HG03342 (cell line): ENCODE measurements around the gene ABLIM3.

ENCODE experiments used
- ATAC-seq: cut with Tn5 transposase; IDR thresholded peaks from one replicate; pipeline ENCODE4 v1.9.1; 2021; ENCODE audit warnings: mild to moderate bottlenecking, moderate library complexity; ENCODE audit not compliant: unreplicated experiment

Gene ABLIM3

DNA sequence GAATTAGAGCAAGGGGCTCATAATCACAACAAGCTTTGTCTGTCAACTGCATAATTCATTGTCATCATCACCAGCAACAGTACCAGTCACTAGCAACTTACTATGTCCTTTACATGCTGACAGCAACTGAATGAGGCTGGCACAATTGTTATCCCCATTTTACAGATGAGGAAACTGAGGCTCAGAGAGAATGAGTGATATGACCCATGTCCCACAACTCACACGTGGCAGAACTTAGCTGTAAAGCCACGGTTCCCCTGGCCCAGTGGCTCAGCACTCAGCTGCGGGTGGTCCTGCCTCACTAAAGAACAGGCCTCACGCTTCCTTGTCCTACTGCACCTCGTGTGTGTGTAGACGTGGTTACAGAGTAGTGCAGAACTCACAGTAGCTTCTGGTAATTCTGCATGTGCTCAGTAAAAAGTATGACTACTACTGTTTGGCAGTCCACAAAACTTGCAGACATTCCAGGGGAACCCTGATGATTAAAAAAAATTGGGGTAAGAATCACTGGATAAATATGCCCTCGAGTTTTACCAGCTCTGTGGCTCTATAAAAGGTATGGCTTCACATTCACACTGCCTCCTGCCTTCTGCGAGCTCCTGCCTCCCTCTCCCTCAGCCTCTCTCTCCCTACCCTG is 160.6 kb downstream of the ABLIM3 start:
- ATAC-seq: no peak

DNA sequence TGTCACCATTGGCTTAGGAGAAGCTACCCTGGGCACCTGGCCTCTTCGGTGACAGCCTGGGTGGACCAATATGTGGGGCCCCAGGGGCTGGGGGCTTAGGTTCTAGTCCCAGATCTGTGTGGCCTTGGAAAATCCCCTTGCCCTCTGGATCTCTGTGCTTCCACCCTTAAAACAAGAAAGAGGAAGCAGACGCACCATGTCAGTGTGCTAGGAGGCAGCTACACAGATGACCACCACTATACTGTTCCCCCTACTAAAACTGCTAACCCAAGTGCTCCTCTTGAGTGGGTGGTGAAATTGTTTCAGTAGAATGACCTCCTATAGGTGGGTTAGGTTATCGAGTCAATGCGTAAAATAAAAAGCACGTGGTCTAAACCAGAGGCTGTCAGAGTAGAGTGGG is 161.3 kb downstream of the ABLIM3 start:
- ATAC-seq: no peak

DNA sequence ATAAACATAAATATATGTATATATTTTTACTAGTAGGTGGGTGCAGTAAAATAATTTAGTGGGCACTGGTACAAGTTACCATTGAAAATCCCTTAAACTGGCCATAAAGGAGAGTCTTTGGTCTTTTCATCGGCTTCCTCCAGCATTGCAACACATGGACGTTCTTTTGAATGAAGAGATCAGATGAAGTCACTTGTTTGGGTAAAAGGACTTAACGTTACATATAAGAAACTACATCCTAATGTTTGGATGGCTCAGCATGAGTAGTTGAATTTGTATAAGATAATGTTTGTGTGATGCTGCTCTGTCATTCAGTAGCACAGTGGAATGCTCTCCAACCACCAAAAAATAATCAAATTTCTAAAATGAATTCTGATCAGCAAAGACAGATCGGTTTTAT is 161.9 kb downstream of the ABLIM3 start:
- no peak for ATAC-seq

DNA sequence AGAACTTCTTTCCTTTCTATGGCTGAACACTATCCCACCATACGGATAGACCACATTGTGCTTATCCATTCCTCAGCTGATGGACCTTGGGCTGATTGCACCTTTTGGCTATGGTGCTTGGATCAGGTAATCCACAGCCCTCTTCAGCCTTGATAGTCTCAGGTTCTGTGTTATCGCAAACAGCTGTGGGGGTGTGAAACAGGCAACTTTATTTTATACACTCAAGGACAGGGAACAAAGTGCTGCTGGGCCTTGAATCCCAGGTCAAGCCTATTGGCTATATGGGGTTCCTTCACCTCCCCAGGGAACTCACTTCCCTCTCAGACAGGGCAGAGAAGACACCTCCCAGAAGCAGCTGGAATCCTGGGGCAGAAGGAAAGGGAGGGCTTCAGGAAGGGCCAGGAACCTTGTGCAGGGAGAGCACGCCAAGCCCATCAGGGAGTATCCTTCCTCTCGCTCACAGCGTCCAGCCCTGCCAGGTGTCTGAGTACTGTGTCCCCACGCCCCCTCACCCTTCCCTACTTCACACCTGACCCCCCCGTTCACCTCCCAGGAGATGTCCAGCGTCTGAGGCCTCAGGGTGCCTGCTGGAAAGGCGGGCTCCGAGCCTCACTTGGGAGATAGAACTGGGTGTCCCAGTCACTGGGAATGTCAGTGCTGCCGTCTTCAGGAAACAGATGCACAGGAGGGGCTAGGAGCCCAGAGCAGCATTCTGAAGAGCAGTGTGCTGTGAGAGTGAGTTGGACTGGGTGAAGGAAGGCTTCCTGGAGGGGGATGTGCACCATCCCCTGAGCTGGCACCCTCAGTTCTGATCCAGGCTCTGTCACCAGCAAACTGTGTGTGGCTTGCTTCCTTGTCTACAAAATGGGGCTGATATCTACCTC is 163.1 kb downstream of the ABLIM3 start:
- no peak for ATAC-seq

DNA sequence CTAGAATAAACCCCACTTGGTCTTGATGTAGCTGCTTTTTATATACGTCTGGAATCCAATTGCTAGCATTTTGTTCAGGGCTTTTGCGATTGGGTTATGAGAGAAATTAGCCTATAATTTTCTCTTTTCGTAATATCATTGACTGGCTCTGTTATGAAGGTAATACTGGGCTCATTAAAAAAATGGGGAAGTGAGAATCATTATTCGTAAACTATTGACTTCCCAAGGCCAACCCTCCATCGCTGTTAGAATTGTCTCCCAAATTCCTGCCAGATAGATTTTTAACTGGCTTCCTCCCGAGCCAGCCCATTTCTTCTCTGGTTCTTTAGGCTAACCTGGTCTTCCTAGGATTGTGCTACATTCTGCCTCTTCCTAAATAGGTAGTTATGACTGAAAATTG is 168.1 kb downstream of the ABLIM3 start:
- ATAC-seq: no peak
